ENCODE results near the gene CHAF1A.

DNA sequence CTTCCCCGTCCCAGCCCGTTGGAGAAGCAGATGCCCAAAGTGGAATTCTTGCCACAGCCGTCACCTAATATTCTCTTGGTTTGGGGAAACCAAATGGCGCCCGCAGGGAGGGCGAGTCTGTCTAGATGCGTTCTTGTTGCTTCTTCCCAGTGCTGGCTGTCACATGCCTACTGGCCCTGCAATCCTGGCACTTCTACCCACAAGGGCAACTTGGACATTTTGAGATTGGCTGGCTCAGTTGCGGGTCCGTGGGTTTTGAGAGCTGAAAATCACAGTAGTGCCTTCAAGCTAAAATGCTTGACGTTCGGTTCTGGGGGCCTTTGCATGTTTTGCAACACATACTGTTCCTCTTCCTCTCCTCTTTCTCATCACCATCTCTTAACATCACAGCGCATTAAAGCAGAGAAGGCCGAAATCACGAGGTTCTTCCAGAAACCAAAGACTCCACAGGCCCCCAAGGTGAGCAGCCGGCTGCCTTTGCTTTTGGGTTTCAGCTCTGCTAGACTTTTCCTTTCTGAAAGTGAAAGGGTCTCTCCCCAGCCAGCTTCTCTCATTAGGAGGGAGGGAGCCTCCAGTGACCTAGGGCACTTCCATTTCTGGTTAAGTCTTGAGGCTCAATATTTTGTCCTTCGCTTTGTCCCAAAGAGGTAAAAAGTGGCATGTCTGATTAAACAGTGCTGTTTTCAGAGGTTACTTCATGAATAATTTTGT is 21.1 kb downstream of the CHAF1A start:
- TF ChIP-seq, protein P1, sequence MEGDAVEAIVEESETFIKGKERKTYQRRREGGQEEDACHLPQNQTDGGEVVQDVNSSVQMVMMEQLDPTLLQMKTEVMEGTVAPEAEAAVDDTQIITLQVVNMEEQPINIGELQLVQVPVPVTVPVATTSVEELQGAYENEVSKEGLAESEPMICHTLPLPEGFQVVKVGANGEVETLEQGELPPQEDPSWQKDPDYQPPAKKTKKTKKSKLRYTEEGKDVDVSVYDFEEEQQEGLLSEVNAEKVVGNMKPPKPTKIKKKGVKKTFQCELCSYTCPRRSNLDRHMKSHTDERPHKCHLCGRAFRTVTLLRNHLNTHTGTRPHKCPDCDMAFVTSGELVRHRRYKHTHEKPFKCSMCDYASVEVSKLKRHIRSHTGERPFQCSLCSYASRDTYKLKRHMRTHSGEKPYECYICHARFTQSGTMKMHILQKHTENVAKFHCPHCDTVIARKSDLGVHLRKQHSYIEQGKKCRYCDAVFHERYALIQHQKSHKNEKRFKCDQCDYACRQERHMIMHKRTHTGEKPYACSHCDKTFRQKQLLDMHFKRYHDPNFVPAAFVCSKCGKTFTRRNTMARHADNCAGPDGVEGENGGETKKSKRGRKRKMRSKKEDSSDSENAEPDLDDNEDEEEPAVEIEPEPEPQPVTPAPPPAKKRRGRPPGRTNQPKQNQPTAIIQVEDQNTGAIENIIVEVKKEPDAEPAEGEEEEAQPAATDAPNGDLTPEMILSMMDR (IDR thresholded peaks at IDR 0.05): no peak
- TF ChIP-seq FOXK1 (CRISPR knock-in tag; IDR thresholded peaks at IDR 0.05) (no peak), ESRRA (CRISPR knock-in tag; IDR thresholded peaks at IDR 0.05; ENCODE audit: borderline replicate concordance) (no peak), FOXP4 (CRISPR knock-in tag; IDR thresholded peaks at IDR 0.05) (no peak), JUN (CRISPR knock-in tag; IDR thresholded peaks at IDR 0.05) (no peak), NR2C2 (CRISPR knock-in tag; IDR thresholded peaks at IDR 0.05) (no peak), SMAD4 (CRISPR knock-in tag; IDR thresholded peaks at IDR 0.05) (no peak)
- TF ChIP-seq, protein P2, sequence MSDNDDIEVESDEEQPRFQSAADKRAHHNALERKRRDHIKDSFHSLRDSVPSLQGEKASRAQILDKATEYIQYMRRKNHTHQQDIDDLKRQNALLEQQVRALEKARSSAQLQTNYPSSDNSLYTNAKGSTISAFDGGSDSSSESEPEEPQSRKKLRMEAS (CRISPR knock-in tag; IDR thresholded peaks at IDR 0.05): no peak
- TF ChIP-seq, protein P3, sequence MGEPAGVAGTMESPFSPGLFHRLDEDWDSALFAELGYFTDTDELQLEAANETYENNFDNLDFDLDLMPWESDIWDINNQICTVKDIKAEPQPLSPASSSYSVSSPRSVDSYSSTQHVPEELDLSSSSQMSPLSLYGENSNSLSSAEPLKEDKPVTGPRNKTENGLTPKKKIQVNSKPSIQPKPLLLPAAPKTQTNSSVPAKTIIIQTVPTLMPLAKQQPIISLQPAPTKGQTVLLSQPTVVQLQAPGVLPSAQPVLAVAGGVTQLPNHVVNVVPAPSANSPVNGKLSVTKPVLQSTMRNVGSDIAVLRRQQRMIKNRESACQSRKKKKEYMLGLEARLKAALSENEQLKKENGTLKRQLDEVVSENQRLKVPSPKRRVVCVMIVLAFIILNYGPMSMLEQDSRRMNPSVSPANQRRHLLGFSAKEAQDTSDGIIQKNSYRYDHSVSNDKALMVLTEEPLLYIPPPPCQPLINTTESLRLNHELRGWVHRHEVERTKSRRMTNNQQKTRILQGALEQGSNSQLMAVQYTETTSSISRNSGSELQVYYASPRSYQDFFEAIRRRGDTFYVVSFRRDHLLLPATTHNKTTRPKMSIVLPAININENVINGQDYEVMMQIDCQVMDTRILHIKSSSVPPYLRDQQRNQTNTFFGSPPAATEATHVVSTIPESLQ (CRISPR knock-in tag; IDR thresholded peaks at IDR 0.05): no peak
- TF ChIP-seq, protein P4, sequence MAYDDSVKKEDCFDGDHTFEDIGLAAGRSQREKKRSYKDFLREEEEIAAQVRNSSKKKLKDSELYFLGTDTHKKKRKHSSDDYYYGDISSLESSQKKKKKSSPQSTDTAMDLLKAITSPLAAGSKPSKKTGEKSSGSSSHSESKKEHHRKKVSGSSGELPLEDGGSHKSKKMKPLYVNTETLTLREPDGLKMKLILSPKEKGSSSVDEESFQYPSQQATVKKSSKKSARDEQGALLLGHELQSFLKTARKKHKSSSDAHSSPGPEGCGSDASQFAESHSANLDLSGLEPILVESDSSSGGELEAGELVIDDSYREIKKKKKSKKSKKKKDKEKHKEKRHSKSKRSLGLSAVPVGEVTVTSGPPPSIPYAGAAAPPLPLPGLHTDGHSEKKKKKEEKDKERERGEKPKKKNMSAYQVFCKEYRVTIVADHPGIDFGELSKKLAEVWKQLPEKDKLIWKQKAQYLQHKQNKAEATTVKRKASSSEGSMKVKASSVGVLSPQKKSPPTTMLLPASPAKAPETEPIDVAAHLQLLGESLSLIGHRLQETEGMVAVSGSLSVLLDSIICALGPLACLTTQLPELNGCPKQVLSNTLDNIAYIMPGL (CRISPR knock-in tag; IDR thresholded peaks at IDR 0.05): no peak
